Loucy (cell line): ENCODE measurements around the gene CCNI.

Source experiments
- H2AFZ ChIP-seq: fragments of 200-600 bp; sonication (generic); 2 replicates; pipeline ENCODE4 v1.6.0; 2016; ENCODE audit warnings: antibody characterized with exemption, mild to moderate bottlenecking, low read length, moderate library complexity
- H3F3A ChIP-seq: fragments of 200-600 bp; 2 replicates; pipeline ENCODE4 v1.6.0; 2016; ENCODE audit warnings: antibody characterized with exemption, low read depth, mild to moderate bottlenecking
- H3K27me3 ChIP-seq: fragments of 200-600 bp; sonication (generic); 2 replicates; pipeline ENCODE4 v1.6.1; 2014; ENCODE audit warnings: low read length, mild to moderate bottlenecking; ENCODE audit not compliant: insufficient read depth, poor library complexity, severe bottlenecking
- H3K36me3 ChIP-seq: fragments of 200-600 bp; sonication (generic); 2 replicates; pipeline ENCODE4 v1.6.1; 2016; ENCODE audit warnings: low read length; ENCODE audit not compliant: insufficient read depth
- H3K4me1 ChIP-seq: fragments of 200-600 bp; sonication (generic); 2 replicates; pipeline ENCODE4 v1.5.1; 2014; ENCODE audit warnings: low read length, mild to moderate bottlenecking; ENCODE audit not compliant: insufficient read depth, poor library complexity, severe bottlenecking
- H3K4me2 ChIP-seq: fragments of 200-600 bp; sonication (generic); 2 replicates; pipeline ENCODE4 v1.6.0; 2014; ENCODE audit warnings: antibody characterized with exemption, low read length, low read depth, mild to moderate bottlenecking; ENCODE audit not compliant: poor library complexity, severe bottlenecking
- H3K4me3 ChIP-seq: fragments of 200-600 bp; sonication (generic); 2 replicates; pipeline ENCODE4 v1.5.1; 2014; ENCODE audit warnings: low read length, mild to moderate bottlenecking, mixed read lengths; ENCODE audit not compliant: poor library complexity, severe bottlenecking
- H3K79me2 ChIP-seq: fragments of 200-600 bp; sonication (generic); 2 replicates; pipeline ENCODE4 v1.6.1; 2014; ENCODE audit warnings: low read length; ENCODE audit not compliant: insufficient read depth
- H3K9ac ChIP-seq: fragments of 200-600 bp; sonication (generic); 2 replicates; pipeline ENCODE4 v1.6.0; 2014; ENCODE audit warnings: mild to moderate bottlenecking, low read depth, low read length, moderate library complexity; ENCODE audit not compliant: poor library complexity, severe bottlenecking
- H3K9me2 ChIP-seq: fragments of 200-600 bp; sonication (generic); replicated peaks from 2 replicates; pipeline ENCODE4 v1.6.1; 2016; ENCODE audit warnings: low read depth, low read length, mixed read lengths
- H3K9me3 ChIP-seq: fragments of 200-600 bp; sonication (generic); 2 replicates; pipeline ENCODE4 v1.6.1; 2014; ENCODE audit warnings: mild to moderate bottlenecking, antibody characterized with exemption, low read length, low read depth; ENCODE audit not compliant: insufficient read depth
- H4K20me1 ChIP-seq: fragments of 200-600 bp; sonication (generic); 2 replicates; pipeline ENCODE4 v1.6.0; 2014; ENCODE audit warnings: antibody characterized with exemption, low read length, mild to moderate bottlenecking; ENCODE audit not compliant: insufficient read depth, poor library complexity, severe bottlenecking
- CTCF ChIP-seq: fragments of 200-600 bp; sonication (generic); conservative IDR thresholded peaks from 2 replicates; pipeline ENCODE4 v1.5.1; 2014; ENCODE audit warnings: mild to moderate bottlenecking, antibody characterized with exemption, low read length
- EZH2phosphoT487 ChIP-seq: fragments of 200-600 bp; IDR thresholded peaks from 2 replicates; pipeline ENCODE4 v1.6.1; 2018; ENCODE audit warnings: antibody characterized with exemption, mild to moderate bottlenecking, moderate library complexity, borderline replicate concordance

The CCNI gene, protein sequence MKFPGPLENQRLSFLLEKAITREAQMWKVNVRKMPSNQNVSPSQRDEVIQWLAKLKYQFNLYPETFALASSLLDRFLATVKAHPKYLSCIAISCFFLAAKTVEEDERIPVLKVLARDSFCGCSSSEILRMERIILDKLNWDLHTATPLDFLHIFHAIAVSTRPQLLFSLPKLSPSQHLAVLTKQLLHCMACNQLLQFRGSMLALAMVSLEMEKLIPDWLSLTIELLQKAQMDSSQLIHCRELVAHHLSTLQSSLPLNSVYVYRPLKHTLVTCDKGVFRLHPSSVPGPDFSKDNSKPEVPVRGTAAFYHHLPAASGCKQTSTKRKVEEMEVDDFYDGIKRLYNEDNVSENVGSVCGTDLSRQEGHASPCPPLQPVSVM

GRCh38 chr4:77075869-77076799 lies at the start of gene CCNI:
TSS of gene CCNI (minus strand) at chr4:77075989. CDS start at chr4:77066362, 9,627 bp downstream.
- Histone ChIP-seq H3K4me3 (peak within 1 kb of the TSS; percentile 86), H3K36me3 (no peaks in the 10 kb centered on the region), H3K4me2 (peak within 1 kb of the TSS; percentile 94), H3K27me3 (peaks cover 4% of the 10 kb centered on the region), H3F3A (0 out of 2 replicates have a peak, but pooled peaks cover 5% of the 10 kb centered on the region), H2AFZ (peak within 1 kb of the TSS; percentile 83), H3K9ac (peak within 1 kb of the TSS; percentile 99), H3K9me3 (no peaks in the 10 kb centered on the region), H3K9me2 (no peaks in the 10 kb centered on the region), H3K4me1 (peaks cover 51% of the 10 kb centered on the region), H4K20me1 (peaks cover 36% of the 10 kb centered on the region), H3K79me2 (peaks cover 69% of the 10 kb centered on the region)
- TF ChIP-seq CTCF (no peak), EZH2phosphoT487 (no peak)

DNA sequence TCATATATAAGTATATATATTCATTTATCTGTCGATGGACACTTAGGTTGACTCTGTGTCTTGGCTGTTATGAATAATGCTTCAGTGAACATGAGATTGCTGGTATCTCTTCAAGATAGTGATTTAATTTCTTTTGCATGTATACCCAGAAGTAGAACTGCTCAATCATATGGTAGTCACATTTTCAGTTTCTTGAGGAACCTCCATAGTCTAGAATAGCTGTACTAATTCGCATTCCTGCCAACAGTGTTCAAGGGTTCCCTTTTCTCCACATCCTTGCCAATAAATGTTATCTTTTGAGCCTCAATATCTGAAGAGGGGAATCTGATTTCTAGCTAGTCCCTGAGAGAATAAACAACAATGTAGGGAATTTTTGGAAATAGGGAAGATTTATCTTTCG lies 48.8 kb upstream of the CCNI start:
- Histone ChIP-seq H3K79me2 (no peaks in the 10 kb centered on the region), H3K4me1 (peaks cover 32% of the 10 kb centered on the region), H3K9me2 (no peaks in the 10 kb centered on the region), H3K27me3 (no peaks in the 10 kb centered on the region), H3K4me3 (no peak overlapping the region), H3K36me3 (no peaks in the 10 kb centered on the region), H3K4me2 (no peak overlapping the region), H4K20me1 (no peaks in the 10 kb centered on the region), H3F3A (peaks cover 12% of the 10 kb centered on the region), H3K9me3 (no peaks in the 10 kb centered on the region), H3K9ac (no peak overlapping the region), H2AFZ (no peak overlapping the region)
- TF ChIP-seq EZH2phosphoT487 (no peak), CTCF (no peak)

GRCh38 chr4:77123411-77123810 lies 47.6 kb upstream of the CCNI start:
- Histone ChIP-seq H3K27me3 (no peaks in the 10 kb centered on the region), H4K20me1 (no peaks in the 10 kb centered on the region), H3K4me2 (no peak overlapping the region), H3K4me1 (peaks cover 29% of the 10 kb centered on the region), H3F3A (peaks cover 12% of the 10 kb centered on the region), H3K9me2 (no peaks in the 10 kb centered on the region), H3K79me2 (no peaks in the 10 kb centered on the region), H2AFZ (no peak overlapping the region), H3K9me3 (no peaks in the 10 kb centered on the region), H3K36me3 (no peaks in the 10 kb centered on the region), H3K9ac (no peak overlapping the region), H3K4me3 (no peak overlapping the region)
- TF ChIP-seq CTCF (no peak), EZH2phosphoT487 (no peak)
